Nephron (organoid): ENCODE measurements around the gene ARHGAP6.

Experiments
- H3K27ac Mint-ChIP-seq, 3 experiments: 2 replicates each; pipeline ENCODE4 v1.8.0; 2020; ENCODE audit warnings: mixed read lengths in 3 of 3, mild to moderate bottlenecking in 2 of 3, moderate library complexity in 1 of 3
- H3K27me3 Mint-ChIP-seq: 2 replicates; pipeline ENCODE4 v1.8.0; 2021; ENCODE audit warnings: low read depth, mild to moderate bottlenecking, moderate library complexity, mixed read lengths
- H3K36me3 Mint-ChIP-seq: 2 replicates; pipeline ENCODE4 v1.8.0; 2020; ENCODE audit warnings: low read depth, mixed read lengths
- H3K4me1 Mint-ChIP-seq: 2 replicates; pipeline ENCODE4 v1.8.0; 2020; ENCODE audit warnings: mixed read lengths
- H3K4me3 Mint-ChIP-seq, 3 experiments: 2 replicates each; pipeline ENCODE4 v1.8.0; 2020; ENCODE audit warnings: mild to moderate bottlenecking in 3 of 3, mixed read lengths in 3 of 3, moderate library complexity in 2 of 3
- H3K9me3 Mint-ChIP-seq: 2 replicates; pipeline ENCODE4 v1.8.0; 2020; ENCODE audit warnings: mixed read lengths
- CTCF ChIP-seq, 3 experiments: fragments of 200-600 bp; sonication (generic); IDR thresholded peaks; one replicate each; pipeline ENCODE4 v1.5.0; 2021; ENCODE audit warnings: antibody characterized with exemption in 3 of 3; ENCODE audit not compliant: unreplicated experiment in 3 of 3

The ARHGAP6 gene

DNA sequence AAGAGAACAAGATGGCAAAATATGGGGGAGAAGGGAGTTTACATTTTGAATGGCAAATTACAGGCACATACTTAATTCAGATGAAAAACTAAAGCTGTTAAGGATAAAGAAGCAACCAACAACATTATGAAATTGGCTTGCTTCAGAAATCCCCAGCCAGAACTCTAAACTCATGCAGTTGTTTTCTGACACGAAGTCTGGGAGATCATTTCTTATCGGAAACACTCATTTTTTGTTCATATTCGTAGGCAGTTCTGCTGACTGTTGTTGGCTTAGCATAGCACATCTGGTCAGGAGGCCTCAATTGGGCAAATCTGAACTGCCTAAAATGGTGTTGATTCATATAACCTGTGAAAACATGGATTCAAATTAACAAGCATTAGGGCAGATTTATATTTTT lies 33.0 kb upstream of the ARHGAP6 start:
- H3K9me3 Mint-ChIP-seq = no peaks in the 10 kb centered on the region
- TF ChIP-seq CTCF (IDR thresholded peaks at IDR 0.05; ENCODE audit: unreplicated experiment in 3 of 3) = no peak
- H3K27me3 Mint-ChIP-seq = no peaks in the 10 kb centered on the region
- no peak overlapping the region for H3K4me3 Mint-ChIP-seq
- H3K4me1 Mint-ChIP-seq = peaks cover 12% of the 10 kb centered on the region
- no peaks in the 10 kb centered on the region for H3K36me3 Mint-ChIP-seq
- peak overlapping the region in 2 of 3 experiments; percentile 21 to 58 for H3K27ac Mint-ChIP-seq

GRCh38 chrX:11688201-11688600 lies 22.5 kb upstream of the ARHGAP6 start:
- no peaks in the 10 kb centered on the region for H3K27me3 Mint-ChIP-seq
- H3K4me3 Mint-ChIP-seq = no peak overlapping the region
- H3K9me3 Mint-ChIP-seq = no peaks in the 10 kb centered on the region
- no peak for TF ChIP-seq CTCF (IDR thresholded peaks at IDR 0.05; ENCODE audit: unreplicated experiment in 3 of 3)
- no peaks in the 10 kb centered on the region for H3K36me3 Mint-ChIP-seq
- no peak overlapping the region for H3K27ac Mint-ChIP-seq
- no peaks in the 10 kb centered on the region for H3K4me1 Mint-ChIP-seq

DNA sequence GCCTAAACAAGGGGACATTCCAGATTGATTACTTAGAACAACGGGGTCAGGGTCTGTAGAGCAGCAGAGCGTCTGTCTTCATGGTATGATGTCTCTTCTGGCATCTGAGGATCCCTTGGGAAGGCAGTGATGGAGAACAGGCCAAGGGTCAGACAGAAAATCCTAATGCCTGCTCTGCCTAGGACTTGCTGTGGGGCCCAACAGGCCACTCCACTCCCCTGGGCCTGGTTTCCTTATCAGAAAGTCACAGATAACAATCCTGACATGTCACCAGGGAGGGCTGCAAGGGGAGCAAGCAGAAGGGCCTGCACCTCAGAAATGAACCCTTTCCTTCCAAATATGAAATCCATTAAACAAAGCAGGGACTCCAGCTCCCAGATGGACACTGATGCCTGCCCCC lies 21.4 kb upstream of the ARHGAP6 start:
- H3K27ac Mint-ChIP-seq = no peak overlapping the region
- no peak overlapping the region for H3K4me3 Mint-ChIP-seq
- no peak for TF ChIP-seq CTCF (IDR thresholded peaks at IDR 0.05; ENCODE audit: unreplicated experiment in 3 of 3)
- no peaks in the 10 kb centered on the region for H3K4me1 Mint-ChIP-seq
- no peaks in the 10 kb centered on the region for H3K9me3 Mint-ChIP-seq
- no peaks in the 10 kb centered on the region for H3K27me3 Mint-ChIP-seq
- H3K36me3 Mint-ChIP-seq = no peaks in the 10 kb centered on the region

DNA sequence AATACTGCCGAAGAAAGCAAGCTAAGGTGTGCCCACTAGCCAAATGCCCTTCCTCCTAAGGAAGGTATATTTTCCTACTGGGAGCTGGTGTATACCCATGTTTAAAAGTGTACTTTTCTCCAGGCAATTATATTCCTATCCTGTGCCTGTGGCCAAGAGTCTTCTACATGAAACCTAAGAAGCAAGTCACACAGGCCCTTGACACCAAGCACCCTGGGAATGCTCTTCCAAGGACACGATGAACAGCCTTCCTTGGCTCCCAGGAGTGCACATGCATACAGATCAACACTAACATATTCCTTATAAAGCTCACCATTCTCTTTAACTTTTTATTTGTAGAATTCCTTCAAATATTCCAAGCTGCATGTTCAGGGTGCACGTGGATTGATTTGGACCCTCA lies 17.3 kb upstream of the ARHGAP6 start:
- peaks cover 2% of the 10 kb centered on the region for H3K9me3 Mint-ChIP-seq
- H3K4me1 Mint-ChIP-seq = peaks cover 4% of the 10 kb centered on the region
- H3K27ac Mint-ChIP-seq = no peak overlapping the region
- H3K4me3 Mint-ChIP-seq = no peak overlapping the region
- TF ChIP-seq CTCF (IDR thresholded peaks at IDR 0.05; ENCODE audit: unreplicated experiment in 3 of 3) = no peak
- H3K36me3 Mint-ChIP-seq = no peaks in the 10 kb centered on the region
- no peaks in the 10 kb centered on the region for H3K27me3 Mint-ChIP-seq

DNA sequence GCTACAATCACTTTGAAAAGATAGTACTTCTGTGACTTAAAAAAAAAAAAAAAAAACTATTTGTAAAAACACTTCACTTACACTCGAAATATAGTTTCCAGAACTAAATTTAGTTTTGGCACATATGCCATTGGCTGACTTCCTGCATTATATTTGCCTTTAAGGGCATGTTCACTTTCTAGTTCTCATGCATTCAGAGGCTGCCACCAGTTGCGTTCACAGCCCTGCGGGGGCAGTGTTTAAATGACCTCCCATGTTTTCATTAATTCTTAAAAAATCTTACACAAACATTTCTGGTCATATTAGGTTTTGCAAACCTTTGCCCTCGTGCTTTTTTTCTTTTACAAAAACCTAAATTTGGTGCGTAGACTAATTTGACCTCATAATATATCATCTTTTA lies 12.4 kb upstream of the ARHGAP6 start:
- peaks cover 5% of the 10 kb centered on the region for H3K9me3 Mint-ChIP-seq
- H3K4me3 Mint-ChIP-seq = no peak overlapping the region
- peak; percentile 18 to 36 (median 31) for TF ChIP-seq CTCF (IDR thresholded peaks at IDR 0.05; ENCODE audit: unreplicated experiment in 3 of 3)
- H3K27ac Mint-ChIP-seq = peak overlapping the region in 1 of 3 experiments; percentile 7
- peaks cover 3% of the 10 kb centered on the region for H3K36me3 Mint-ChIP-seq
- H3K4me1 Mint-ChIP-seq = peaks cover 5% of the 10 kb centered on the region
- H3K27me3 Mint-ChIP-seq = no peaks in the 10 kb centered on the region

DNA sequence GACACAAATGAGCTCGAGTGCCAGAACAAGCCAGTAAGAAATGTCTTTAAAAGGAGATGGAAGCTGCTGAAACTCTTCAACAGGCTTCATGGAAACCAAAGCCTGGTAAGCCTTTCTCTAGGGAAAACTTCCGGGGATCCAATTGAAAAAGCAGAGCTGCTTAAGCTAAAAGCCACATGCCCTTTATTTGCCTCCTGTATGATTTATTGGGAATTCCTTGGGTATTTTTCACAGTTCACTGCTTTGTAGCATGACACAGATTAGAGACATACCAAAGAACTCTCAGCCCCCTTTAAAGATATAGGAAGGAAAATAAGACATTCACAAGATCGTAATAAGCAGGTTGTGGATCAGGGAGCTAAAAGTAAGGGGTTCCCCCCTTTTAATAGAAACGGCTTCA lies 6.5 kb upstream of the ARHGAP6 start:
- Mint-ChIP-seq H3K9me3 (peaks cover 9% of the 10 kb centered on the region), H3K27me3 (no peaks in the 10 kb centered on the region)

More for the DNA sequence above, 6.5 kb upstream of the ARHGAP6 start:
- TF ChIP-seq CTCF (IDR thresholded peaks at IDR 0.05; ENCODE audit: unreplicated experiment in 3 of 3) = no peak
- H3K27ac Mint-ChIP-seq = peak overlapping the region in 1 of 3 experiments; percentile 5
- H3K36me3 Mint-ChIP-seq = peaks cover 3% of the 10 kb centered on the region
- H3K4me1 Mint-ChIP-seq = peaks cover 6% of the 10 kb centered on the region
- H3K4me3 Mint-ChIP-seq = no peak overlapping the region
